ENCODE results near the gene EPHA8. TPM values are rescaled to one million over a fixed set of nuclear protein-coding genes. Genes with fewer than 3 reads are reported as not detected.

EPHA8 gene
- total and polyA plus RNA-seq, 2 of the 13 experiments (the other 11 are each of a cell fraction or from before 2014, with no cell fraction given) = not detected

DNA sequence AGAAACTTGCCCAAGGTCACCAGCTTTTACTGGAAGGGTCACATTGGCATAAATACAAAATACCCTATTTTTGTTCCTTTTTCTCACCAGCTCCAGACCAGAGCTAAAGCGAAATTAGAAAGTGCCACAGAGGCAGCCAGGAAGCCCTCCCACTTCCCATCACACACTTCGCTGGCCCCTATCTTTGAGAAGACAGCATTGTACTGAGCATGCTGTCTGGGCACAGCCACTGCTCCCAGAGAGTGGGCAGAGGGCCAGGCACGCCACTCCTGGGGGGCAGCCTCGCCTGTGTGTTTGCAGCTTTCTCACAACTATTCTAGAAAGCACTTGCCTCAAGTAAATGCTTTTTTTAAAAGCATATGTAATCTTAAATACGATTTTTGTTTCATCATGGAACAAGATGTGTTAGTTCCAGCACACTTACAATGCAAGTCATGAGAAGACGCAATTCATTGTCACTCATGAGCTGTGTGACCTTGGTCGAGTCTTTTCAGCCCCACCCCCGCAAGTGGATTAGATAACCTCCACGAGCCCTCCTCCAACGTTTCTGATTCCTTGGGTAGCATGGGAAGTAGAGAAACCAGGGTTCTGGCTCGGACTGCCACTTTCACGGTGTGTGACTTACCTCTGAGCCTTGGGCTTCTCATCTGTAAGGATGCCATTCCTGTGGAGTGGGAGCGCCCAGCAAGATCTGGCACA is 25.7 kb upstream of the EPHA8 start (continued):
- TF ChIP-seq, protein P1, sequence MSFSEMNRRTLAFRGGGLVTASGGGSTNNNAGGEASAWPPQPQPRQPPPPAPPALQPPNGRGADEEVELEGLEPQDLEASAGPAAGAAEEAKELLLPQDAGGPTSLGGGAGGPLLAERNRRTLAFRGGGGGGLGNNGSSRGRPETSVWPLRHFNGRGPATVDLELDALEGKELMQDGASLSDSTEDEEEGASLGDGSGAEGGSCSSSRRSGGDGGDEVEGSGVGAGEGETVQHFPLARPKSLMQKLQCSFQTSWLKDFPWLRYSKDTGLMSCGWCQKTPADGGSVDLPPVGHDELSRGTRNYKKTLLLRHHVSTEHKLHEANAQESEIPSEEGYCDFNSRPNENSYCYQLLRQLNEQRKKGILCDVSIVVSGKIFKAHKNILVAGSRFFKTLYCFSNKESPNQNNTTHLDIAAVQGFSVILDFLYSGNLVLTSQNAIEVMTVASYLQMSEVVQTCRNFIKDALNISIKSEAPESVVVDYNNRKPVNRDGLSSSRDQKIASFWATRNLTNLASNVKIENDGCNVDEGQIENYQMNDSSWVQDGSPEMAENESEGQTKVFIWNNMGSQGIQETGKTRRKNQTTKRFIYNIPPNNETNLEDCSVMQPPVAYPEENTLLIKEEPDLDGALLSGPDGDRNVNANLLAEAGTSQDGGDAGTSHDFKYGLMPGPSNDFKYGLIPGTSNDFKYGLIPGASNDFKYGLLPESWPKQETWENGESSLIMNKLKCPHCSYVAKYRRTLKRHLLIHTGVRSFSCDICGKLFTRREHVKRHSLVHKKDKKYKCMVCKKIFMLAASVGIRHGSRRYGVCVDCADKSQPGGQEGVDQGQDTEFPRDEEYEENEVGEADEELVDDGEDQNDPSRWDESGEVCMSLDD (CRISPR knock-in tag; IDR thresholded peaks at IDR 0.05; ENCODE audit: borderline replicate concordance) = no peak
- TF ChIP-seq ZNF451 (CRISPR knock-in tag; IDR thresholded peaks at IDR 0.05) = no peak
- no peak for TF ChIP-seq JUN (CRISPR knock-in tag; IDR thresholded peaks at IDR 0.05)
- TF ChIP-seq ZNF496 (CRISPR knock-in tag; IDR thresholded peaks at IDR 0.05; ENCODE audit: insufficient replicate concordance) = no peak
- TF ChIP-seq HDAC6 (IDR thresholded peaks at IDR 0.05; ENCODE audit: low read depth, low read length) = no peak
- TF ChIP-seq, protein P2, sequence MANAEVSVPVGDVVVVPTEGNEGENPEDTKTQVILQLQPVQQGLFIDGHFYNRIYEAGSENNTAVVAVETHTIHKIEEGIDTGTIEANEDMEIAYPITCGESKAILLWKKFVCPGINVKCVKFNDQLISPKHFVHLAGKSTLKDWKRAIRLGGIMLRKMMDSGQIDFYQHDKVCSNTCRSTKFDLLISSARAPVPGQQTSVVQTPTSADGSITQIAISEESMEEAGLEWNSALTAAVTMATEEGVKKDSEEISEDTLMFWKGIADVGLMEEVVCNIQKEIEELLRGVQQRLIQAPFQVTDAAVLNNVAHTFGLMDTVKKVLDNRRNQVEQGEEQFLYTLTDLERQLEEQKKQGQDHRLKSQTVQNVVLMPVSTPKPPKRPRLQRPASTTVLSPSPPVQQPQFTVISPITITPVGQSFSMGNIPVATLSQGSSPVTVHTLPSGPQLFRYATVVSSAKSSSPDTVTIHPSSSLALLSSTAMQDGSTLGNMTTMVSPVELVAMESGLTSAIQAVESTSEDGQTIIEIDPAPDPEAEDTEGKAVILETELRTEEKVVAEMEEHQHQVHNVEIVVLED (CRISPR knock-in tag; IDR thresholded peaks at IDR 0.05; ENCODE audit: borderline replicate concordance) = no peak
- TF ChIP-seq ATF7-NPFF (CRISPR knock-in tag; IDR thresholded peaks at IDR 0.05; ENCODE audit: low read depth) = no peak
- TF ChIP-seq ZNF484 (CRISPR knock-in tag; IDR thresholded peaks at IDR 0.05; ENCODE audit: borderline replicate concordance, low read depth) = no peak
